ENCODE data around the gene BDP1.
A peak's percentile ranks its signal among the peaks of the same experiment; 100 is the strongest.
"Not testable (repeated sequence)": the region's sequence is repeated elsewhere in the genome, so short reads cannot be mapped to it uniquely, and the experiment has no call there.

BDP1 gene

DNA sequence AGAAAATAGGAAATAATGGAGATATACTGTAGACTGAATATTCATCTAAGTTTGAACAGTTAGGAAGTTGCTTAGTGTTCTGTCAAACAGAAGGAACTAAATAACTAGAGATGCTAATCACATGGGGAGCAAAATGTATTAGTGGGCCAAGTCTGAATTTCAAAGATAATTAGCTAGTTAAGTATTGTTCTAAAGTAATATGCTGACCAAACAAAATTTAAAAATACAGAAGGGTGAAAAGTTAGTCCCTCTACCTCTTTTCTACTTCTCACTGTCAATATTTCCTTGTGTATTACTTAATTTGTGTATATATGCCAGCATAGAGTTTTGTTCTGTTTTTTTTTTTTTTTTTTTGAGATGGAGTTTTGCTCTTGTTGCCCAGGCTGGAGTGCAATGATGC is 135.6 kb downstream of the BDP1 start:
- TF ChIP-seq, protein P1, sequence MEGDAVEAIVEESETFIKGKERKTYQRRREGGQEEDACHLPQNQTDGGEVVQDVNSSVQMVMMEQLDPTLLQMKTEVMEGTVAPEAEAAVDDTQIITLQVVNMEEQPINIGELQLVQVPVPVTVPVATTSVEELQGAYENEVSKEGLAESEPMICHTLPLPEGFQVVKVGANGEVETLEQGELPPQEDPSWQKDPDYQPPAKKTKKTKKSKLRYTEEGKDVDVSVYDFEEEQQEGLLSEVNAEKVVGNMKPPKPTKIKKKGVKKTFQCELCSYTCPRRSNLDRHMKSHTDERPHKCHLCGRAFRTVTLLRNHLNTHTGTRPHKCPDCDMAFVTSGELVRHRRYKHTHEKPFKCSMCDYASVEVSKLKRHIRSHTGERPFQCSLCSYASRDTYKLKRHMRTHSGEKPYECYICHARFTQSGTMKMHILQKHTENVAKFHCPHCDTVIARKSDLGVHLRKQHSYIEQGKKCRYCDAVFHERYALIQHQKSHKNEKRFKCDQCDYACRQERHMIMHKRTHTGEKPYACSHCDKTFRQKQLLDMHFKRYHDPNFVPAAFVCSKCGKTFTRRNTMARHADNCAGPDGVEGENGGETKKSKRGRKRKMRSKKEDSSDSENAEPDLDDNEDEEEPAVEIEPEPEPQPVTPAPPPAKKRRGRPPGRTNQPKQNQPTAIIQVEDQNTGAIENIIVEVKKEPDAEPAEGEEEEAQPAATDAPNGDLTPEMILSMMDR (IDR thresholded peaks at IDR 0.05; ENCODE audit: control insufficient read depth, extremely low read depth, insufficient read depth): no peak
- no peak overlapping the region for H3K4me3 ChIP-seq (ENCODE audit: low read depth, low read length)
- DNase-seq (ENCODE audit: low read depth): no peak

- TF ChIP-seq, protein P1 (IDR thresholded peaks at IDR 0.05; ENCODE audit: control insufficient read depth, extremely low read depth, insufficient read depth): no peak
- H3K4me3 ChIP-seq (ENCODE audit: low read depth, low read length): no peak overlapping the region
- DNase-seq (ENCODE audit: low read depth): no peak
Observed at GRCh38 chr5:71596169-71596568, 140.7 kb downstream of the BDP1 start.

- DNase-seq (ENCODE audit: low read depth): no peak
- no peak overlapping the region for H3K4me3 ChIP-seq (ENCODE audit: low read depth, low read length)
Observed at GRCh38 chr5:71597001-71597400, 141.6 kb downstream of the BDP1 start.

GRCh38 chr5:71600783-71601182 is 145.3 kb downstream of the BDP1 start:
- no peak for DNase-seq (ENCODE audit: low read depth)
- no peak overlapping the region for H3K4me3 ChIP-seq (ENCODE audit: low read depth, low read length)
- TF ChIP-seq, protein P1 (IDR thresholded peaks at IDR 0.05; ENCODE audit: control insufficient read depth, extremely low read depth, insufficient read depth): no peak

More at GRCh38 chr5:71597001-71597400, 141.6 kb downstream of the BDP1 start:
- TF ChIP-seq, protein P1 (IDR thresholded peaks at IDR 0.05; ENCODE audit: control insufficient read depth, extremely low read depth, insufficient read depth): no peak

- no peak overlapping the region for H3K4me3 ChIP-seq (ENCODE audit: low read depth, low read length)
- TF ChIP-seq, protein P1 (IDR thresholded peaks at IDR 0.05; ENCODE audit: control insufficient read depth, extremely low read depth, insufficient read depth): peak; percentile 61
- peak; percentile 94 for DNase-seq (ENCODE audit: low read depth)
Observed at GRCh38 chr5:71601222-71602026, 146.0 kb downstream of the BDP1 start.

- not testable (repeated sequence) for DNase-seq (ENCODE audit: low read depth)
Observed at GRCh38 chr5:71609916-71610315, 154.5 kb downstream of the BDP1 start.

GRCh38 chr5:71615809-71616208 is 160.4 kb downstream of the BDP1 start:
- TF ChIP-seq, protein P1 (IDR thresholded peaks at IDR 0.05; ENCODE audit: control insufficient read depth, extremely low read depth, insufficient read depth): no peak
- H3K4me3 ChIP-seq (ENCODE audit: low read depth, low read length): no peak overlapping the region
- no peak for DNase-seq (ENCODE audit: low read depth)

More at GRCh38 chr5:71609916-71610315, 154.5 kb downstream of the BDP1 start:
- H3K4me3 ChIP-seq (ENCODE audit: low read depth, low read length): not testable (repeated sequence)
